ENCODE measurements around the gene DEPDC5. TPM values are rescaled to one million over a fixed set of nuclear protein-coding genes. Genes with fewer than 3 reads are reported as not detected.

The DEPDC5 gene
- total and polyA plus RNA-seq, 10 of the 15 experiments (the other 5 are each of a cell fraction or from before 2014, with no cell fraction given), result 3.0 to 38.9 (median 22.8) TPM

DNA sequence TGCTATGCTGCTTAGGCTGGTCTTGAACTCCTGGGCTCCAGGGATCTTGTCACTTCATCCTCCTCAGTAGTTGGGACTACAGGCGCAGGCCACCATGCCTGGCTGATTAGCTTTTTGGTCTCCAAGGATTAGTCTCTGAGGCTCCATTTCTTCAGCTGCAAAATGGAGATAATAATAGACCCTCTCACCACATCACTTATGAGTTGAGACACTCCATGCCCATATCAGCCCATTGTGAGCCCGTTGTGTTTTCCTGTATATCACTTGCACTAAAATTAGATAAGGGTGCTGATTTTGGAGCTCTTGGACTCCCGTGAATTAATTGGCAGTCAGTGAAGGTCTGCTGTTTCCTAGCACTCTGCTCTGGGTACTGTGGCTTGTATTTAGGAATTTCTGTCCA lies 36.0 kb downstream of the DEPDC5 start:
- no peak for TF ChIP-seq GABPA (IDR thresholded peaks at IDR 0.05; ENCODE audit: low read depth)
- no peak for TF ChIP-seq BRCA1 (IDR thresholded peaks at IDR 0.05; ENCODE audit: low read depth, low read length)
- TF ChIP-seq STAT3 (IDR thresholded peaks at IDR 0.05; ENCODE audit: low read depth, low read length), result no peak
- Histone ChIP-seq H3K9ac (ENCODE audit: control insufficient read depth, insufficient read depth, low read length) (no peak overlapping the region), H3K36me3 (ENCODE audit: control insufficient read depth in 2 of 2, insufficient read depth in 2 of 2, low read length in 1 of 2) (peaks cover 0 to 18% of the 10 kb centered on the region in 2 experiments; a peak in 3 of 4 replicates), H3K9me3 (replicated peaks; ENCODE audit: control insufficient read depth, insufficient read depth, low read length) (no peaks in the 10 kb centered on the region), H3K4me3 (no peak overlapping the region), H2AFZ (ENCODE audit: control insufficient read depth, low read depth, low read length) (0 out of 2 replicates have a peak overlapping the region, but pooled peaks have one; percentile 15), H3K4me2 (ENCODE audit: control insufficient read depth, insufficient read depth) (peak overlapping the region; percentile 66), H3K79me2 (ENCODE audit: control insufficient read depth, insufficient read depth, low read length) (no peaks in the 10 kb centered on the region), H3K27me3 (replicated peaks in 1 of 2; ENCODE audit: control insufficient read depth in 2 of 2, insufficient read depth in 2 of 2, low read length in 1 of 2) (no peaks in the 10 kb centered on the region), H3K4me1 (ENCODE audit: control insufficient read depth, insufficient read depth, low read length) (peaks cover 25% of the 10 kb centered on the region), H4K20me1 (ENCODE audit: control insufficient read depth, insufficient read depth) (no peaks in the 10 kb centered on the region), H3K27ac (ENCODE audit: control insufficient read depth, insufficient read depth) (peak overlapping the region; percentile 68)
- WGBS (ENCODE audit: insufficient coverage, insufficient replicate concordance, low lambda C conversion rate, missing lambda C conversion rate), result 33% methylated on average over 3 of the region's 3 CpGs
- no TSS peak for BruUV-seq (replicated peaks)
- intact Hi-C loops (cut with micrococcal nuclease; ENCODE audit: unreplicated experiment), result loop anchor here (2.0 kb wide), 1 partner anchor 35 kb away; the partner anchor contains the start of gene DEPDC5
- DNase-seq (ENCODE audit: low read depth, low spot score) (no peak), FAIRE-seq (no peak), ATAC-seq (peak; percentile 42)
- in situ Hi-C loops (cut with MboI), result no loop called here
- ChIA-PET RAD21 (ENCODE audit: unreplicated experiment) (interaction anchor here (0.6 kb wide), 1 partner anchor 234 kb away, joined by 3 read pairs; no protein-coding TSS in a partner anchor), CTCF (interaction anchor here (1.3 kb wide), 2 partner anchors 10 to 11 kb away, joined by 3 to 4 read pairs; no protein-coding TSS in a partner anchor), POLR2A (interaction anchor here (1.1 kb wide), 1 partner anchor 21 kb away, joined by 3 read pairs; no protein-coding TSS in a partner anchor), SMC1A (ENCODE audit: uncharacterized antibody, unreplicated experiment) (interaction anchor here (1.1 kb wide), 1 partner anchor 15 kb away, joined by 3 read pairs; no protein-coding TSS in a partner anchor)

DNA sequence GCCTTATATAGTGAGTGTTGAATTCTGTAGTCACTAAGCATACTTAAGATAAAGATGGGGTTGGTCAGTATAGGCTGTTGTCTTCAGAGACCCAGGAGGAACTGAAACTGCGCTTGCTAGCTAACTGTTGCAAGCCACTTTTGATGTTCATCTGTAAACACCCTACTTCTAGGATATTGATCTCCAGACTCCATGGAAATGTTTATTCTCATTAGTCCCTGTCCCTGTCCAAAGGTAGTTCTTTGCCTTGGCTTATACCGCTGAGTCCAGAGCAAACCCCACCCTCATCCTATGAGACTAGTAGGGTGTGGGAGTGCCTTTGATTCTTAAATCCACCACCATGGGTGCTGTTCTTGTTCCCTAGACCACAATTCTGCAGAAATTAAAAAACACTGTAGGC lies 36.4 kb downstream of the DEPDC5 start:
- peak overlapping the region; percentile 68 for H3K27ac ChIP-seq (ENCODE audit: control insufficient read depth, insufficient read depth)
- ChIA-PET POLR2A (interaction anchor here (1.0 to 1.1 kb wide), 2 partner anchors 21 to 394 kb away, joined by 3 read pairs; no protein-coding TSS in a partner anchor), RAD21 (ENCODE audit: unreplicated experiment) (no interaction called here), CTCF (interaction anchor here (1.3 kb wide), 2 partner anchors 10 kb away, joined by 3 to 4 read pairs; no protein-coding TSS in a partner anchor), SMC1A (ENCODE audit: uncharacterized antibody, unreplicated experiment) (no interaction called here)
- no peak overlapping the region for H3K9ac ChIP-seq (ENCODE audit: control insufficient read depth, insufficient read depth, low read length)
- in situ Hi-C loops (cut with MboI), result no loop called here
- 0% methylated on average over 2 of the region's 2 CpGs for WGBS (ENCODE audit: insufficient coverage, insufficient replicate concordance, low lambda C conversion rate, missing lambda C conversion rate)
- no peak overlapping the region for H3K4me3 ChIP-seq
- peaks cover 0 to 14% of the 10 kb centered on the region in 2 experiments; a peak in 3 of 4 replicates for H3K36me3 ChIP-seq (ENCODE audit: control insufficient read depth in 2 of 2, insufficient read depth in 2 of 2, low read length in 1 of 2)
- H3K9me3 ChIP-seq (replicated peaks; ENCODE audit: control insufficient read depth, insufficient read depth, low read length), result no peaks in the 10 kb centered on the region
- peaks cover 30% of the 10 kb centered on the region for H3K4me1 ChIP-seq (ENCODE audit: control insufficient read depth, insufficient read depth, low read length)
- BruUV-seq (replicated peaks), result no TSS peak
- peak overlapping the region; percentile 39; the same call in 1 of the 2 replicates for H2AFZ ChIP-seq (ENCODE audit: control insufficient read depth, low read depth, low read length)
- peak overlapping the region; percentile 66 for H3K4me2 ChIP-seq (ENCODE audit: control insufficient read depth, insufficient read depth)
- ATAC-seq (peak; percentile 97), DNase-seq (ENCODE audit: low read depth, low spot score) (no peak), FAIRE-seq (peak; percentile 80)
- no peaks in the 10 kb centered on the region for H4K20me1 ChIP-seq (ENCODE audit: control insufficient read depth, insufficient read depth)
- no peaks in the 10 kb centered on the region for H3K27me3 ChIP-seq (replicated peaks in 1 of 2; ENCODE audit: control insufficient read depth in 2 of 2, insufficient read depth in 2 of 2, low read length in 1 of 2)
- no peaks in the 10 kb centered on the region for H3K79me2 ChIP-seq (ENCODE audit: control insufficient read depth, insufficient read depth, low read length)
- intact Hi-C loops (cut with micrococcal nuclease; ENCODE audit: unreplicated experiment), result no loop called here
- TF ChIP-seq RCOR1 (conservative IDR thresholded peaks at IDR 0.05; ENCODE audit: low read depth, low read length), result 0 out of 2 replicates have a peak, but pooled peaks have one; percentile 83
- no peak for TF ChIP-seq NFYA (IDR thresholded peaks at IDR 0.05; ENCODE audit: borderline replicate concordance, low read depth, low read length)
- no peak for TF ChIP-seq POU2F2 (IDR thresholded peaks at IDR 0.05; ENCODE audit: borderline replicate concordance, low read depth, low read length)
- TF ChIP-seq EED (IDR thresholded peaks at IDR 0.05; ENCODE audit: low read depth), result peak; percentile 66; the same call in 1 of the 2 replicates
- TF ChIP-seq ZNF207 (IDR thresholded peaks at IDR 0.05; ENCODE audit: borderline replicate concordance), result no peak
- peak; percentile 93 for TF ChIP-seq IRF4 (IDR thresholded peaks at IDR 0.05; ENCODE audit: low read depth, low read length)
- TF ChIP-seq CBX3 (IDR thresholded peaks at IDR 0.05; ENCODE audit: borderline replicate concordance, low read depth), result no peak
- TF ChIP-seq PAX5 (IDR thresholded peaks at IDR 0.05; ENCODE audit: borderline replicate concordance, low read depth, low read length), result 0 out of 2 replicates have a peak, but pooled peaks have one; percentile 16
- TF ChIP-seq MTA3 (IDR thresholded peaks at IDR 0.05; ENCODE audit: borderline replicate concordance, low read length), result peak; percentile 32; the same call in 1 of the 2 replicates
- TF ChIP-seq NR2F1 (conservative IDR thresholded peaks at IDR 0.05), result no peak
- TF ChIP-seq IKZF1 (conservative IDR thresholded peaks at IDR 0.05), result peak; percentile 75
- TF ChIP-seq EP300 (IDR thresholded peaks at IDR 0.05; ENCODE audit: borderline replicate concordance in 1 of 2, control insufficient read depth in 1 of 2, low read depth in 2 of 2, low read length in 2 of 2), result peak in 1 of 2 experiments; percentile 72; a peak in 2 of 4 replicates
- TF ChIP-seq DPF2 (IDR thresholded peaks at IDR 0.05), result peak; percentile 89
- TF ChIP-seq, protein P1, sequence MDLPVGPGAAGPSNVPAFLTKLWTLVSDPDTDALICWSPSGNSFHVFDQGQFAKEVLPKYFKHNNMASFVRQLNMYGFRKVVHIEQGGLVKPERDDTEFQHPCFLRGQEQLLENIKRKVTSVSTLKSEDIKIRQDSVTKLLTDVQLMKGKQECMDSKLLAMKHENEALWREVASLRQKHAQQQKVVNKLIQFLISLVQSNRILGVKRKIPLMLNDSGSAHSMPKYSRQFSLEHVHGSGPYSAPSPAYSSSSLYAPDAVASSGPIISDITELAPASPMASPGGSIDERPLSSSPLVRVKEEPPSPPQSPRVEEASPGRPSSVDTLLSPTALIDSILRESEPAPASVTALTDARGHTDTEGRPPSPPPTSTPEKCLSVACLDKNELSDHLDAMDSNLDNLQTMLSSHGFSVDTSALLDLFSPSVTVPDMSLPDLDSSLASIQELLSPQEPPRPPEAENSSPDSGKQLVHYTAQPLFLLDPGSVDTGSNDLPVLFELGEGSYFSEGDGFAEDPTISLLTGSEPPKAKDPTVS (IDR thresholded peaks at IDR 0.05; ENCODE audit: low read depth, low read length), result no peak
- peak; percentile 47 for TF ChIP-seq RUNX3 (IDR thresholded peaks at IDR 0.05; ENCODE audit: low read length)
